CD1c-positive myeloid dendritic cell (primary cell): ENCODE data around the gene CAP2.

Experiments
- DNase-seq: peaks from one replicate; pipeline ENCODE4 v3.0.0-alpha.2; 2016; ENCODE audit errors: extremely low spot score

Gene CAP2

GRCh38 chr6:17475606-17476244 is 82.3 kb downstream of the CAP2 start:
- no peak for DNase-seq

- no peak for DNase-seq
Measured at GRCh38 chr6:17476511-17476910, 83.1 kb downstream of the CAP2 start.

GRCh38 chr6:17477356-17477755 is 84.0 kb downstream of the CAP2 start:
- DNase-seq, result no peak

GRCh38 chr6:17478223-17478907 is 85.0 kb downstream of the CAP2 start:
- no peak for DNase-seq

- DNase-seq, result no peak
Measured at GRCh38 chr6:17478946-17479345, 85.6 kb downstream of the CAP2 start.

- DNase-seq, result no peak
Measured at GRCh38 chr6:17480476-17480875, 87.1 kb downstream of the CAP2 start.

GRCh38 chr6:17482711-17483110 is 89.3 kb downstream of the CAP2 start:
- DNase-seq, result no peak

- DNase-seq, result no peak
Measured at GRCh38 chr6:17483391-17484016, 90.1 kb downstream of the CAP2 start.

- no peak for DNase-seq
Measured at GRCh38 chr6:17484201-17484849, 90.9 kb downstream of the CAP2 start.

- DNase-seq, result no peak
Measured at GRCh38 chr6:17485181-17485580, 91.8 kb downstream of the CAP2 start.

- DNase-seq, result no peak
Measured at GRCh38 chr6:17485946-17486345, 92.6 kb downstream of the CAP2 start.

- DNase-seq, result no peak
Measured at GRCh38 chr6:17486680-17487079, 93.3 kb downstream of the CAP2 start.

GRCh38 chr6:17490724-17491123 is 97.3 kb downstream of the CAP2 start:
- DNase-seq, result no peak

- DNase-seq, result no peak
Measured at GRCh38 chr6:17491416-17492142, 98.2 kb downstream of the CAP2 start.

- no peak for DNase-seq
Measured at GRCh38 chr6:17492350-17492749, 99.0 kb downstream of the CAP2 start.

GRCh38 chr6:17493286-17493685 is 99.9 kb downstream of the CAP2 start:
- DNase-seq, result no peak

- no peak for DNase-seq
Measured at GRCh38 chr6:17494177-17494576, 100.8 kb downstream of the CAP2 start.

GRCh38 chr6:17494919-17495318 is 101.5 kb downstream of the CAP2 start:
- DNase-seq, result no peak

- DNase-seq, result no peak
Measured at GRCh38 chr6:17497535-17498095, 104.2 kb downstream of the CAP2 start.

- DNase-seq, result no peak
Measured at GRCh38 chr6:17501442-17501841, 108.0 kb downstream of the CAP2 start.

- no peak for DNase-seq
Measured at GRCh38 chr6:17501982-17502704, 108.7 kb downstream of the CAP2 start.
